ENCODE measurements around the gene FANK1.

DNA sequence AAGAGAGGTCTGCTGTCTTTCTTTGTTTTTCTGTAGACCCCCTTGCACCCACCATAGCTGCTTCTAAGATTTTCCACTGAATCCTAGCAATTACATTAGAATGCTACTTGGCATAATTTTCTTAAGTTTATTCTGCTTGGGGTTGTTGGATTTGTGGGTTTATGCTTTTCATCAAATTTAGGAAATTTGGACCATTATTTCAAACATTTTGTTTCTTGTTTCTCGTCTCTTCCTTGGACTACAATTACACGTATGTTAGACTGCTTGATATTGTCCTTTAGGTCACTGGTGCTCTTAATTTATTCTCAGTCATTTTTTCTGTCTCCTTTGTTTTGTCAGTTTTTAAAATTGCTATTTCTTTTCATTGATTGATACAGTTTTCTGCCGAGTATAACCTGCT is 65.8 kb downstream of the FANK1 start:
- no peak for TF ChIP-seq EZH2phosphoT487 (IDR thresholded peaks at IDR 0.05)
- TF ChIP-seq, protein P1, sequence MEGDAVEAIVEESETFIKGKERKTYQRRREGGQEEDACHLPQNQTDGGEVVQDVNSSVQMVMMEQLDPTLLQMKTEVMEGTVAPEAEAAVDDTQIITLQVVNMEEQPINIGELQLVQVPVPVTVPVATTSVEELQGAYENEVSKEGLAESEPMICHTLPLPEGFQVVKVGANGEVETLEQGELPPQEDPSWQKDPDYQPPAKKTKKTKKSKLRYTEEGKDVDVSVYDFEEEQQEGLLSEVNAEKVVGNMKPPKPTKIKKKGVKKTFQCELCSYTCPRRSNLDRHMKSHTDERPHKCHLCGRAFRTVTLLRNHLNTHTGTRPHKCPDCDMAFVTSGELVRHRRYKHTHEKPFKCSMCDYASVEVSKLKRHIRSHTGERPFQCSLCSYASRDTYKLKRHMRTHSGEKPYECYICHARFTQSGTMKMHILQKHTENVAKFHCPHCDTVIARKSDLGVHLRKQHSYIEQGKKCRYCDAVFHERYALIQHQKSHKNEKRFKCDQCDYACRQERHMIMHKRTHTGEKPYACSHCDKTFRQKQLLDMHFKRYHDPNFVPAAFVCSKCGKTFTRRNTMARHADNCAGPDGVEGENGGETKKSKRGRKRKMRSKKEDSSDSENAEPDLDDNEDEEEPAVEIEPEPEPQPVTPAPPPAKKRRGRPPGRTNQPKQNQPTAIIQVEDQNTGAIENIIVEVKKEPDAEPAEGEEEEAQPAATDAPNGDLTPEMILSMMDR (IDR thresholded peaks at IDR 0.05), result no peak

Measured in neural progenitor cell (in vitro differentiated cells).